Osteoblast (primary cell): ENCODE data around the gene SLK. TPM values are rescaled to one million over a fixed set of nuclear protein-coding genes. Genes with fewer than 3 reads are reported as not detected.
A peak's percentile ranks its signal among the peaks of the same experiment; 100 is the strongest.

Source experiments
- DNase-seq: peaks from one replicate; pipeline ENCODE4 v3.0.0; 2011; ENCODE audit warnings: low spot score, mixed read lengths; ENCODE audit not compliant: insufficient read length; ENCODE audit errors: missing footprints
- H2AFZ ChIP-seq: 2 replicates; pipeline ENCODE4 v1.6.0; 2011; ENCODE audit warnings: mild to moderate bottlenecking, low read length
- H3K27ac ChIP-seq: 2 replicates; pipeline ENCODE4 v1.5.1; 2011; ENCODE audit warnings: mild to moderate bottlenecking, low read depth, low read length, moderate library complexity
- H3K27me3 ChIP-seq: 2 replicates; pipeline ENCODE4 v1.6.0; 2012; ENCODE audit warnings: mild to moderate bottlenecking, control low read depth, inconsistent platforms, low read length, moderate library complexity; ENCODE audit not compliant: insufficient read depth
- H3K36me3 ChIP-seq: 2 replicates; pipeline ENCODE4 v1.5.1; 2011; ENCODE audit warnings: mild to moderate bottlenecking, low read length, control low read depth, moderate library complexity; ENCODE audit not compliant: insufficient read depth
- H3K4me1 ChIP-seq: 2 replicates; pipeline ENCODE4 v1.5.1; 2011; ENCODE audit warnings: mild to moderate bottlenecking, low read length, control low read depth, moderate library complexity; ENCODE audit not compliant: insufficient read depth
- H3K4me2 ChIP-seq: 2 replicates; pipeline ENCODE4 v1.6.0; 2011; ENCODE audit warnings: mild to moderate bottlenecking, low read length; ENCODE audit not compliant: insufficient read depth
- H3K4me3 ChIP-seq: fragments of 200-600 bp; sonication (generic); 3 replicates; pipeline ENCODE4 v1.5.1; 2012; ENCODE audit warnings: mild to moderate bottlenecking, low read length, inconsistent platforms; ENCODE audit not compliant: insufficient read depth
- H3K79me2 ChIP-seq: 2 replicates; pipeline ENCODE4 v1.6.0; 2012; ENCODE audit warnings: mild to moderate bottlenecking, low read length, control low read depth, inconsistent platforms; ENCODE audit not compliant: insufficient read depth
- H3K9me3 ChIP-seq: 2 replicates; pipeline ENCODE4 v1.5.1; 2011; ENCODE audit warnings: low read depth, low read length, control low read depth
- H4K20me1 ChIP-seq: 2 replicates; pipeline ENCODE4 v1.6.0; 2012; ENCODE audit warnings: mild to moderate bottlenecking, low read length, control low read depth; ENCODE audit not compliant: insufficient read depth
- CTCF ChIP-seq: IDR thresholded peaks from 2 replicates; pipeline ENCODE4 v1.5.1; 2011; ENCODE audit warnings: mild to moderate bottlenecking, low read depth, low read length, moderate library complexity; ENCODE audit errors: extremely low read depth
- total RNA-seq: library from RNA; depleted of rRNA; stranded (reverse); fragments of >200 nt; gene quantifications from 2 replicates; pipeline ENCODE4 v1.2.3, GENCODE V29; 2012

SLK gene
- total RNA-seq, 1 donor: 48.1 TPM

- Histone ChIP-seq H3K27me3 (no peaks in the 10 kb centered on the region), H3K79me2 (no peaks in the 10 kb centered on the region), H3K27ac (no peak overlapping the region), H4K20me1 (peaks cover 3% of the 10 kb centered on the region), H3K9me3 (no peaks in the 10 kb centered on the region), H3K4me3 (no peak overlapping the region), H3K36me3 (peaks cover 16% of the 10 kb centered on the region), H3K4me2 (no peak overlapping the region), H2AFZ (no peak overlapping the region), H3K4me1 (no peaks in the 10 kb centered on the region)
- no peak for DNase-seq
- TF ChIP-seq CTCF: peak; percentile 36
These were observed 61.2 kb downstream of the SLK start for GRCh38 chr10:104028146-104028545.

GRCh38 chr10:104028823-104029520 lies 62.0 kb downstream of the SLK start:
- no peak for TF ChIP-seq CTCF
- H2AFZ ChIP-seq: no peak overlapping the region

GRCh38 chr10:104029521-104029860 lies 62.6 kb downstream of the SLK start:
- Histone ChIP-seq H3K36me3 (peaks cover 15% of the 10 kb centered on the region), H3K27me3 (no peaks in the 10 kb centered on the region), H4K20me1 (peaks cover 3% of the 10 kb centered on the region), H3K27ac (no peak overlapping the region), H3K9me3 (no peaks in the 10 kb centered on the region), H3K79me2 (no peaks in the 10 kb centered on the region), H3K4me3 (no peak overlapping the region), H2AFZ (no peak overlapping the region), H3K4me1 (no peaks in the 10 kb centered on the region), H3K4me2 (no peak overlapping the region)
- TF ChIP-seq CTCF: no peak
- DNase-seq: no peak

More at GRCh38 chr10:104028823-104029520, 62.0 kb downstream of the SLK start:
- DNase-seq: no peak
- Histone ChIP-seq H3K4me2 (no peak overlapping the region), H3K27me3 (no peaks in the 10 kb centered on the region), H3K4me3 (no peak overlapping the region), H4K20me1 (peaks cover 3% of the 10 kb centered on the region), H3K4me1 (no peaks in the 10 kb centered on the region), H3K27ac (no peak overlapping the region), H3K36me3 (peaks cover 16% of the 10 kb centered on the region), H3K9me3 (no peaks in the 10 kb centered on the region), H3K79me2 (no peaks in the 10 kb centered on the region)

GRCh38 chr10:104031631-104032030 lies 64.7 kb downstream of the SLK start:
- H3K27ac ChIP-seq: no peak overlapping the region
- H3K9me3 ChIP-seq: no peaks in the 10 kb centered on the region
- peaks cover 3% of the 10 kb centered on the region for H4K20me1 ChIP-seq
- H2AFZ ChIP-seq: no peak overlapping the region
- no peak for DNase-seq
- H3K36me3 ChIP-seq: no peaks in the 10 kb centered on the region
- no peaks in the 10 kb centered on the region for H3K27me3 ChIP-seq
- H3K4me3 ChIP-seq: no peak overlapping the region
- no peaks in the 10 kb centered on the region for H3K4me1 ChIP-seq
- H3K4me2 ChIP-seq: no peak overlapping the region
- TF ChIP-seq CTCF: no peak
- H3K79me2 ChIP-seq: no peaks in the 10 kb centered on the region
